ENCODE measurements around the gene RELN. TPM values are rescaled to one million over a fixed set of nuclear protein-coding genes. Genes with fewer than 3 reads are reported as not detected.

Gene RELN
- total and polyA plus RNA-seq, 4 experiments from 2014 or later = not detected

GRCh38 chr7:103941976-103942375 lies 47.5 kb downstream of the RELN start:
- Histone ChIP-seq H3K4me1 (ENCODE audit: insufficient read depth, low read length) (no peaks in the 10 kb centered on the region), H3K4me3 (ENCODE audit: low read length in 2 of 2) (no peak overlapping the region), H3K27me3 (ENCODE audit: insufficient read depth, low read length) (no peaks in the 10 kb centered on the region), H3K36me3 (ENCODE audit: insufficient read depth, low read length) (no peaks in the 10 kb centered on the region), H3K27ac (ENCODE audit: low read depth, low read length) (no peak overlapping the region), H3K9me3 (ENCODE audit: control insufficient read depth in 1 of 2, low read length in 2 of 2) (no peaks in the 10 kb centered on the region)
- ChIA-PET CTCF (ENCODE audit: partially characterized antibody) (no interaction called here), POLR2A (ENCODE audit: partially characterized antibody) (no interaction called here)
- H3K9me3 Mint-ChIP-seq = peaks cover 0 to 2% (median 0%) of the 10 kb centered on the region in 8 donors
- intact Hi-C loops (cut with micrococcal nuclease) = no loop called here
- no peaks in the 10 kb centered on the region for H3K4me1 Mint-ChIP-seq
- no peak overlapping the region for H3K27ac Mint-ChIP-seq
- no peak overlapping the region for H3K4me3 Mint-ChIP-seq
- H3K36me3 Mint-ChIP-seq = no peaks in the 10 kb centered on the region
- peaks cover 5 to 8% of the 10 kb centered on the region in 2 donors for H3K27me3 Mint-ChIP-seq
- DNase-seq = no peak

DNA sequence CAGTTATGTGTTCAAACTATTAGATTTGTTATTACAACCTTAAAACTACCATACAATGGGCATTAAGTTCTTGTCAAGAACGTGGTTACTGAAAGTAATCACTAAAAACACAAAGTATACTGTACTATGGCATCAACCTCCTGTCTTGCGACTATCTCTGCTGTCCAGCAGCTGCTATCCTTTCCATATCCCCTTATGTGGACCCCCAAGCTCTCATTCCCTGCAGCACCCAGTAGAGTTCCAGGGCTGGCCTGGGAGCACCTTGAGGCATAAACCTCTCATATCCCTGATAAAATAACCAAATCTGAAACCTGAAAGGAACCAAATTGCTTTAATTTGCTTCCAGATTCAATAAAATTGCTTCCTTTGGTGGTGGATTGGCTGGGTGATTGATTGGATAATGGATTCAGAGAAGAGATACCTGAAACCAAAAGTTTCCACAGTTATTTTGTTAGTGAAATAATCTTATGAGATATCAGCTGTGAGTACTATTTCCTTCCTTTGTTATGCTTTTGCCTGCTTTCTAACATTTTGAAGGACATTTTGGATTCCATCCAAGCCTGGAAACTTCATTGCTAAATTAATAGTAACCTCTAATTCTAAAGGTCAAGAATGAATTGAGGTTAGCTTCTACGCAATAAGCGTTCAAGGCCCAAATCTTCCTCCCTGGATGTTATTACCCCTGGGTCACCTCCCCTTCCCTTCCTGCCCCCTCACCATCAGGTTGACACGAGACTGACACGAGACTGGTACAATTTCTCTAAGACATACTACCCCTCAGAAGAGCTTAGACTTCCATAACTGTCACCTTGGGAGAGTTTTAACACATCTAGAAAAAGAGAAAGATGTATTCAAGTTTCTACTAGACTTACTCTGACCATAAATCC lies 48.8 kb downstream of the RELN start:
- no peak overlapping the region for H3K4me3 Mint-ChIP-seq
- H3K27ac Mint-ChIP-seq = no peak overlapping the region
- intact Hi-C loops (cut with micrococcal nuclease) = no loop called here
- no peak overlapping the region for H3K4me3 ChIP-seq (ENCODE audit: low read length in 2 of 2)
- H3K4me1 ChIP-seq (ENCODE audit: insufficient read depth, low read length) = no peaks in the 10 kb centered on the region
- H3K27me3 ChIP-seq (ENCODE audit: insufficient read depth, low read length) = no peaks in the 10 kb centered on the region
- peaks cover 5 to 7% of the 10 kb centered on the region in 2 donors for H3K27me3 Mint-ChIP-seq
- H3K36me3 ChIP-seq (ENCODE audit: insufficient read depth, low read length) = no peaks in the 10 kb centered on the region
- ChIA-PET CTCF (ENCODE audit: partially characterized antibody) (no interaction called here), POLR2A (ENCODE audit: partially characterized antibody) (no interaction called here)
- no peaks in the 10 kb centered on the region for H3K36me3 Mint-ChIP-seq
- peaks cover 0 to 4% (median 0%) of the 10 kb centered on the region in 8 donors for H3K9me3 Mint-ChIP-seq
- no peaks in the 10 kb centered on the region for H3K9me3 ChIP-seq (ENCODE audit: control insufficient read depth in 1 of 2, low read length in 2 of 2)
- no peaks in the 10 kb centered on the region for H3K4me1 Mint-ChIP-seq
- no peak for DNase-seq
- H3K27ac ChIP-seq (ENCODE audit: low read depth, low read length) = no peak overlapping the region

- H3K4me3 Mint-ChIP-seq = no peak overlapping the region
- H3K4me3 ChIP-seq (ENCODE audit: low read length in 2 of 2) = no peak overlapping the region
- CTCF ChIA-PET (ENCODE audit: partially characterized antibody) = no interaction called here
- H3K9me3 ChIP-seq (ENCODE audit: control insufficient read depth in 1 of 2, low read length in 2 of 2) = no peaks in the 10 kb centered on the region
- no peak for DNase-seq
- H3K27me3 Mint-ChIP-seq = peaks cover 4 to 5% of the 10 kb centered on the region in 2 donors
- no peaks in the 10 kb centered on the region for H3K4me1 Mint-ChIP-seq
- H3K4me1 ChIP-seq (ENCODE audit: insufficient read depth, low read length) = no peaks in the 10 kb centered on the region
- H3K36me3 ChIP-seq (ENCODE audit: insufficient read depth, low read length) = no peaks in the 10 kb centered on the region
- no peaks in the 10 kb centered on the region for H3K27me3 ChIP-seq (ENCODE audit: insufficient read depth, low read length)
- no peaks in the 10 kb centered on the region for H3K36me3 Mint-ChIP-seq
- intact Hi-C loops (cut with micrococcal nuclease) = no loop called here
- no peak overlapping the region for H3K27ac Mint-ChIP-seq
- H3K9me3 Mint-ChIP-seq = peaks cover 0 to 3% (median 0%) of the 10 kb centered on the region in 8 donors
- H3K27ac ChIP-seq (ENCODE audit: low read depth, low read length) = no peak overlapping the region
- POLR2A ChIA-PET (ENCODE audit: partially characterized antibody) = no interaction called here
Measured at GRCh38 chr7:103937680-103938079, 51.8 kb downstream of the RELN start.

DNA sequence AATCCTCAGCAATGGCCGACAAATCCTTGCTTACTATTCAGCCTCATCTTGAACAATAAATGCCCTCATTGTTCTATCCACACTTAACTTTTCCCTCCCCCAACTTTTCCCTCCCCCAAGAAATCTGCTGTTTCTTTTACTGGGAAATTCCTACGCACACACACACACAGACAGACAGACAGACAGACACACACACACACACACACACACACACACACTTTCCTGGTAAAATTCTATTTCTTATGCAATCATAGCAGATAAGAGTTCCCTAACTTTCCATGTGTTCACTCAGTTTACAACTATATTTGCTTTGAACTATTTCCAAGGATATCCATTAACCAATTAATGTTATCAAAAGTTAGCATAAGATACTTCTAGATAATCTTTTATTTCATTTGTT lies 52.9 kb downstream of the RELN start:
- Mint-ChIP-seq H3K4me1 (no peaks in the 10 kb centered on the region), H3K27ac (no peak overlapping the region), H3K27me3 (peaks cover 4 to 5% of the 10 kb centered on the region in 2 donors), H3K36me3 (no peaks in the 10 kb centered on the region), H3K9me3 (peaks cover 0 to 3% (median 0%) of the 10 kb centered on the region in 8 donors), H3K4me3 (no peak overlapping the region)
- POLR2A ChIA-PET (ENCODE audit: partially characterized antibody) = no interaction called here
- Histone ChIP-seq H3K4me3 (ENCODE audit: low read length in 2 of 2) (no peak overlapping the region), H3K27ac (ENCODE audit: low read depth, low read length) (no peak overlapping the region), H3K9me3 (ENCODE audit: control insufficient read depth in 1 of 2, low read length in 2 of 2) (no peaks in the 10 kb centered on the region), H3K36me3 (ENCODE audit: insufficient read depth, low read length) (no peaks in the 10 kb centered on the region), H3K4me1 (ENCODE audit: insufficient read depth, low read length) (no peaks in the 10 kb centered on the region), H3K27me3 (ENCODE audit: insufficient read depth, low read length) (no peaks in the 10 kb centered on the region)
- no peak for DNase-seq
- CTCF ChIA-PET (ENCODE audit: partially characterized antibody) = no interaction called here
- intact Hi-C loops (cut with micrococcal nuclease) = no loop called here

DNA sequence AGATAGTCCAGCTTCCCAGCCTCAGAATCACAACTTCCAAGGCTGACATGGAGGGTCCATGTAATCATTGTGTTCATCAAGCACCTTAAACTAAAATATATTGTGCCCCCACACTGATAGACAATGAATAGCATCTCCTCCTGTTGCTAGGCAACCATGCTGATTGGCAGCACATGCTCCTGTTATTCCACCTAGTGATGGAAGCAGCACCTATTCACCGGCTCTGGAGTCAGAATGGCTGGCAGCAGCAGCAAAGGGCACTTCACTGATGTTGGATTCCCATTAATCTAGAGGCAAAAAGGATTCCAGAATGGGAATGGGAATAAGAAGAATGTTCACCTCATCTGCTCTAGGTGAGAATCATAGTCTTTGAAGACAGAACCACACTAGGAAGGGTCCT lies 55.0 kb downstream of the RELN start:
- Histone ChIP-seq H3K4me1 (ENCODE audit: insufficient read depth, low read length) (no peaks in the 10 kb centered on the region), H3K4me3 (ENCODE audit: low read length in 2 of 2) (no peak overlapping the region), H3K36me3 (ENCODE audit: insufficient read depth, low read length) (no peaks in the 10 kb centered on the region), H3K27me3 (ENCODE audit: insufficient read depth, low read length) (no peaks in the 10 kb centered on the region), H3K9me3 (ENCODE audit: control insufficient read depth in 1 of 2, low read length in 2 of 2) (no peaks in the 10 kb centered on the region), H3K27ac (ENCODE audit: low read depth, low read length) (no peak overlapping the region)
- H3K9me3 Mint-ChIP-seq = peaks cover 0 to 3% (median 0%) of the 10 kb centered on the region in 8 donors
- H3K27me3 Mint-ChIP-seq = peaks cover 2 to 8% of the 10 kb centered on the region in 2 donors
- H3K27ac Mint-ChIP-seq = no peak overlapping the region
- intact Hi-C loops (cut with micrococcal nuclease) = no loop called here
- no peaks in the 10 kb centered on the region for H3K4me1 Mint-ChIP-seq
- no peak for DNase-seq
- H3K36me3 Mint-ChIP-seq = no peaks in the 10 kb centered on the region
- CTCF ChIA-PET (ENCODE audit: partially characterized antibody) = no interaction called here
- POLR2A ChIA-PET (ENCODE audit: partially characterized antibody) = no interaction called here
- no peak overlapping the region for H3K4me3 Mint-ChIP-seq

DNA sequence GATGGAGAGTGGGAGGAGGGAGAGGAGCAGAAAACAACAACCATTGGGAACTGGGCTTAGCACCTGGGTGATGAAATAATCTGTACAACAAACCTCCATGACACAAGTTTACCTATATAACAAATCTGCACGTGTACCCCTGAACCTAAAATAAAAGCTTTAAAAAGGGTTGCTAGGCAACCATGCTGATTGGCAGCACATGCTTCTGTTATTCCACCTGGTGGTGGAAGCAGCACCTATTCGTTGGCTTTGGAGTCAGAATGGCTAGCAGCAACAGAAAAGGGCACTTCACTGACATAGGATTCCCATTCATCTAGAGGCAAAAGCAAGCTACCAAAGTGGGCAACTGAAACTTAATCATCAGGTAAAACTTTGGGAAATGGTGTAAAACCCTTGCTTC lies 57.1 kb downstream of the RELN start:
- Mint-ChIP-seq H3K4me1 (no peaks in the 10 kb centered on the region), H3K9me3 (peaks cover 0 to 3% (median 0%) of the 10 kb centered on the region in 8 donors), H3K27ac (no peak overlapping the region), H3K27me3 (peaks cover 2 to 8% of the 10 kb centered on the region in 2 donors), H3K4me3 (no peak overlapping the region), H3K36me3 (no peaks in the 10 kb centered on the region)
- H3K4me1 ChIP-seq (ENCODE audit: insufficient read depth, low read length) = no peaks in the 10 kb centered on the region
- intact Hi-C loops (cut with micrococcal nuclease) = no loop called here
- ChIA-PET POLR2A (ENCODE audit: partially characterized antibody) (no interaction called here), CTCF (ENCODE audit: partially characterized antibody) (no interaction called here)
- no peaks in the 10 kb centered on the region for H3K9me3 ChIP-seq (ENCODE audit: control insufficient read depth in 1 of 2, low read length in 2 of 2)
- no peak overlapping the region for H3K27ac ChIP-seq (ENCODE audit: low read depth, low read length)
- no peaks in the 10 kb centered on the region for H3K27me3 ChIP-seq (ENCODE audit: insufficient read depth, low read length)
- H3K36me3 ChIP-seq (ENCODE audit: insufficient read depth, low read length) = no peaks in the 10 kb centered on the region
- no peak overlapping the region for H3K4me3 ChIP-seq (ENCODE audit: low read length in 2 of 2)
- DNase-seq = no peak

GRCh38 chr7:103929901-103930311 lies 59.6 kb downstream of the RELN start:
- Histone ChIP-seq H3K4me1 (ENCODE audit: insufficient read depth, low read length) (no peaks in the 10 kb centered on the region), H3K9me3 (ENCODE audit: control insufficient read depth in 1 of 2, low read length in 2 of 2) (no peaks in the 10 kb centered on the region), H3K36me3 (ENCODE audit: insufficient read depth, low read length) (no peaks in the 10 kb centered on the region), H3K27me3 (ENCODE audit: insufficient read depth, low read length) (no peaks in the 10 kb centered on the region), H3K4me3 (ENCODE audit: low read length in 2 of 2) (no peak overlapping the region), H3K27ac (ENCODE audit: low read depth, low read length) (no peak overlapping the region)
- intact Hi-C loops (cut with micrococcal nuclease) = no loop called here
- Mint-ChIP-seq H3K36me3 (no peaks in the 10 kb centered on the region), H3K9me3 (peaks cover 0 to 3% (median 0%) of the 10 kb centered on the region in 8 donors), H3K4me1 (no peaks in the 10 kb centered on the region), H3K27me3 (peaks cover 2 to 4% of the 10 kb centered on the region in 2 donors), H3K27ac (no peak overlapping the region), H3K4me3 (no peak overlapping the region)
- ChIA-PET POLR2A (ENCODE audit: partially characterized antibody) (no interaction called here), CTCF (ENCODE audit: partially characterized antibody) (no interaction called here)
- no peak for DNase-seq

All from CD4-positive, alpha-beta memory T cell (primary cell).